ENCODE data around the gene PARVB.
"Not testable (repeated sequence)": the region's sequence is repeated elsewhere in the genome, so short reads cannot be mapped to it uniquely, and the experiment has no call there.

PARVB gene

GRCh38 chr22:44089717-44090570, 65.8 kb downstream of the PARVB start:
- DNase-seq, result no peak

GRCh38 chr22:44090571-44090905, 66.4 kb downstream of the PARVB start:
- DNase-seq, result no peak

GRCh38 chr22:44091021-44091721, 67.1 kb downstream of the PARVB start:
- no peak for DNase-seq

GRCh38 chr22:44091751-44092150, 67.6 kb downstream of the PARVB start:
- no peak for DNase-seq

GRCh38 chr22:44092636-44093220, 68.6 kb downstream of the PARVB start:
- no peak for DNase-seq

- DNase-seq, result no peak
Observed at GRCh38 chr22:44093791-44094190, 69.7 kb downstream of the PARVB start.

GRCh38 chr22:44094751-44095302, 70.7 kb downstream of the PARVB start:
- no peak for DNase-seq

GRCh38 chr22:44096736-44097135, 72.6 kb downstream of the PARVB start:
- no peak for DNase-seq

GRCh38 chr22:44097263-44098020, 73.3 kb downstream of the PARVB start:
- no peak for DNase-seq

GRCh38 chr22:44098021-44098739, 74.1 kb downstream of the PARVB start:
- DNase-seq, result no peak

- no peak for DNase-seq
Observed at GRCh38 chr22:44098966-44099530, 74.9 kb downstream of the PARVB start.

- DNase-seq, result no peak
Observed at GRCh38 chr22:44099696-44100095, 75.6 kb downstream of the PARVB start.

GRCh38 chr22:44100411-44100810, 76.3 kb downstream of the PARVB start:
- DNase-seq, result no peak

GRCh38 chr22:44102121-44102520, 78.0 kb downstream of the PARVB start:
- DNase-seq, result no peak

- no peak for DNase-seq
Observed at GRCh38 chr22:44102856-44103255, 78.8 kb downstream of the PARVB start.

GRCh38 chr22:44103735-44104480, 79.8 kb downstream of the PARVB start:
- DNase-seq, result no peak

GRCh38 chr22:44107340-44107739, 83.2 kb downstream of the PARVB start:
- DNase-seq, result no peak

- no peak for DNase-seq
Observed at GRCh38 chr22:44108076-44108475, 84.0 kb downstream of the PARVB start.

- DNase-seq, result no peak
Observed at GRCh38 chr22:44108806-44109385, 84.8 kb downstream of the PARVB start.

- no peak for DNase-seq
Observed at GRCh38 chr22:44109416-44109815, 85.3 kb downstream of the PARVB start.

GRCh38 chr22:44110656-44111055, 86.6 kb downstream of the PARVB start:
- DNase-seq, result not testable (repeated sequence)
